GM19324 (cell line): ENCODE data around the gene HOXB13.

Experiments used
- ATAC-seq: cut with Tn5 transposase; IDR thresholded peaks from one replicate; pipeline ENCODE4 v1.9.1; 2021; ENCODE audit warnings: mild to moderate bottlenecking, moderate library complexity; ENCODE audit not compliant: unreplicated experiment, low FRiP score

Gene HOXB13

DNA sequence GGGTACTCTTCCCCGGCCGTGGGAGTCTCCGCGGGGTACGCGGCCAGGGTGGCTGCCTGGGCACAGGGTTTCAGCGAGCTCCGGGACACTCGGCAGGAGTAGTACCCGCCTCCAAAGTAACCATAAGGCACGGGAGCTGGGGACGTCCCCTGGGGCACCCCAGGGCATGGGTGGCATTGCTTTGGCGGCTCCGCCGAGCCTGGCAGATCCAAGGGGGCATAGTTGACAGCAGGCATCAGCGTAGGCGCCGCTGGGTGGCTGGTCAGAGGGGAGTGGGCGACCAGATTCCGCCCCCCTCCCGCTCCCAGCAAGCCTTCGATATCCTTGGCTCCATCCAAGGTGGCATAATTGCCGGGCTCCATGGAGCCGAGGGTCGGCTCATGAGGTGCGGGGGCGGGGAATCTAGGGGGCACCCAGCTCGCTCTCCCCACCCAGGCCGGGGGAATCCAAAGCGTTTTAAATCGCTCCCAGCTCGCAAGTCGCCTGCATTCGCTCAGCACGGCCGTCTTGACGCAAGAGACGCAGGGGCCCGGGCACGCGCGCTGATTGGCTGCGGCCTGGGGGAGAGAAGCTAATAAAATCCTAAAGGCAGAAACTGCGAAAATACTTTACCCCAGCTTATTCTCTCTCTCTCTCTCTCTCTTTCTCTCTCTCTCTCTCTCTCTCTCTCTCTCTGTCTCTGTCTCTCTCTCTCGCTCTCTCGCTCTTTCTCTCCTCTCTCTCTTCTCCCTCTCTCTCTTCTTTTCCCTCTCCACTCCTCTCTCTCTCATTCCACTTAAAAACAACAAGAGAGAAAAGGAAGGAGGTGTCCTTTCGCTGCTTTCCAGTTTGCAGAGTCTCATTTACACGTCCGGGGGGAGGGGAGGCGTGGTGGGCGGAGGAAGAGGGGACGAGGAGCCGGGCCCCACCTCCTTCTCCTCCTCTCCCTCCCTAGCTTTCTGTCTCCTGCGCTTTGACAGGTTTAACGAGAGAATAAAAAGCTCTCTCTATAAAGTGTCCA, at the start of gene HOXB13:
HOXB13 (minus strand) TSS at position 519 of the 1,000 bp plus-strand sequence; CDS start at position 362, 157 bp downstream.
- no peak for ATAC-seq

DNA sequence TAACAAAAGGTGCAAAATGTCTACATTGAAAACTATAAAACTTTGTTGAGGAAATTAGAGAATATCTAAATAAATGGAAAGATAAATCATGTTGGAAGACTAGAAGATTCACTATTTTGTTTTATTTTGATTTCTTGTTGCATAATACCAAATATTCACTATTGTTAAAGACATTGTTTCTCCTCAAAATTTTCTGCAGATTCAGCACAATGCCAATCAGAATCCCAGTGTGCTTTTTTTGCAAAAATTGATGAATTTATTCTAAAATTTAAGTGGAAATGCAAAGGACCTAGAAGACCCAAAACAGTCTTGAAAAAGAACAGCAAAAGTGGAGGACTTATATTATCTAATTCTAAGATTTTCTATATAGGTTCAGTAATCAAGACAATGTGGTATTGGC, 48.1 kb upstream of the HOXB13 start:
- ATAC-seq: no peak

DNA sequence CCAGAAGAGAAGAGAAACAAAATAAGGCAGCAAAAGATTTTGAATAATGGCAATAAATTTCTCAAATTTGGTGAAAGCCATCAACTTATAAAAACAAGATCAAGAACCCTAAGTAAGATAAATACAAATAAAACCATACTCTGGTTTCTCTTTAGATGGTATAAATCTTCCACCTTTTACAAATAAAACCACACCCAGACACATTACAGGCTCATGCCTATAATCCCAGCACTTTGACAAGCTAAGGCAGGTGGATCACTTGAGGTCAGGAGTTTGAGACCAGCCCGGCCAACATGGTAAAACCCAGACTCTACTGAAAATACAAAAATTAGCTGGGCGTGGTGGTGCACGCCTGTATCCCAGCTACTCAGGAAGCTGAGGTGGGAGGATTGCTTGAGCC, 44.7 kb upstream of the HOXB13 start:
- no peak for ATAC-seq

DNA sequence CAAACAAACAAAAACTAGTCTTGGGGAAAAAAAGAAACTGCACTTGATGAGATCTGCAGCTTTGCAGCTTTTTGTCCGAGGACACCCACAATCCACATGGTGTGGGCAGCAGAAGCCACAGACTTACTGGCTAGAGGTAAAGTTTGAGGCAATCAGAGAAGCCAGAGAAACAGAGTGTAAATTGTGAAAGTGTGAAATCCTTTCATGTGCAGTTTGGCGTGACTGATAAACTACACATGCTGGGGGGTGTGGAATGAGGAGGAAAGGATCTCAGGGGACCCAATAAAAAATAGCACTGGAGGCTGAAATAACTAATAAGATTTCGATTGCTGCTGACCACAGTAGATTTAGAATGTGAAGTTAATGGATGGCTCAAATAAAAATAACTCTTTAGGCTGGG, 42.4 kb upstream of the HOXB13 start:
- ATAC-seq: no peak

DNA sequence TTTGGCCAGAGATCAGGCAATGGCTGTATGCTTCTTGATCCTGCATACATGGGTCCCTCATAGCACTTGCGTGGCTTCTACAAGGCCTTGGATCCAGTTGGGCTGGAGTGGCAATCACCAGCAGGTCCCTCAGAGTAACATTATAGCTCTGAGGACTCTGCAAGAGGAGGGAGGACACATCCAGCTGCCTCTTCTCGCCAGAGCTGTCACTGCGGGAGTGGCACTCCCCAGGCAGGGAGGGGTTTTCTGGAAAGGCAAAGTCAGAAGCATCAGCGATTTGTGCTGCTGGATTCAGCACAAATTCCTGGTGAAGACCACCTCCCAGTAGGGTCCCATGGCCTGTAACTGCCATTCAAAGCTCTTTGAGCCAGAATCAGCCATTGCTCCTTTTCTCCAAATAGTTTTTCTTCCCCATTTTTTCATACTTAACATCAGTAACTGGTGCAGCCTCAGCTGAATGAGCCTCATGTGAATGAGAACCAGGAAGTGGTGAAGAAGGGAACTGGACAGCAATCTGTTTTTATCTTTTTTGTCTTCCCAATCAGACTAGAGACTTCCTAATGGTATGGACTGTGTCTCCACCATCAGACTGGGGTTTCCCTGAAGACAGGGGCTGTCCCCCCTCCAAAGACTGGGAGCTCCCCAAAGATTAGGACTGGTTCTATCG, 40.6 kb upstream of the HOXB13 start:
- no peak for ATAC-seq

DNA sequence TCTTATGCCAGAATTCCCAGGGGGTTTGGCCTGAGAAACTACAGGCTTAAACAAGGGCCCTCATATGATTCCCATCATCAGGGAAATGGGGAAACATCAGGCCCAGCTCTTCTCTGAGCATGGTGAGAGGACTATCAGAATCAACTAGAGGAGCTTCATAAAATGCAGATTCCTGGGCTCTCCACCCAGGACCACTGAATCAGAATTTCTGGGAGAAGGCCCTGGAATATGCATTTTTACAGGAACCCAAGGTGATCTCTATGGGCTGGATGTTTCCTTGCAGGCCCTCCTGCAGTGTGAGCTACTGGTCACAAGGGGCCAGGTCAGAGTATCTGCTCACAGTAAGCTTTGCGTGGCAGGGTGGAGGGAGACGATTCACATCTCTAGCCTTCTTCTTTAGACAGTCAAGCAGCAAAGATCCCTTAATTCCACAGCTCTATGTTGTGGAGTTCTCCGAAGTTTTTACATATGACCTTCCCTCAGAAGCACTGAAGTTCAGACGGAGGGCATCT, 38.8 kb upstream of the HOXB13 start:
- no peak for ATAC-seq

DNA sequence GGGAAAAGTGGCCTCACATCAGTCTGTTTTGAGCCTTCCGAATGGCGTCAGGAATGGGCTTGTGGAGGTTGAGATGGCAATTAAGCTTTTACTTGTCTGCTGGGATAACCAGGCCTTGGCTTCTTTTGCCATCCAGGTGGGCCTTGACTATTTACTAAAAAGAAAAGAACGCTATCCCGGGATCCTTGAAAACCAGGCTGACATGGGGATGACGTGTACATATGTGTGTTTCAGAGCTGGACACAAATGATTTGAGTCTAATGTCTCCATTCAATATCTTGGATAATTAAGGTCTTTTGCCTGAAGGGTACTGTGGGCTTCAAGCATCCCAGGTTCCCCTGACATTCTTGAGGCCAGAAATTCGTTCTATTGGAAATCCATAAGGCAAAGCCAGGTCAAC, 32.6 kb upstream of the HOXB13 start:
- no peak for ATAC-seq

DNA sequence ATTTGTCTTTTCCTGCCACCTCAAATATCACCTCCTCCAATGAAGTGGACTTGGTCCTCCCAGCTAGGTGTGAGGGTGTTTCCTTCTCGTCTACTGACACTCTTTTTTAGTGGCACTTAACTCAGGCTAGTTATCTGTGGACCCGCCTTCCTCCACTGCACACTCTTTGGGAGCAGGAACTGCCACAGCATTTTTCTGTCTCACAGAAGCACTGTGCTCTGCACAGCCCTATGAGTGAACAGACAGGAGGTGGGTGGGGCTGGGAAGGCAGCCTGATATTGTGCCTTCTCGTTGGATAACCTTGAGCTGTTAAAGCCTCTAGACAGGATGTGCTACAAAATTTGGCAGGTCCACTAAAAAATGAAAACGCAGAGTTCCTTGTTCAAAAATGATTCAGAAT, 31.9 kb upstream of the HOXB13 start:
- ATAC-seq: no peak

DNA sequence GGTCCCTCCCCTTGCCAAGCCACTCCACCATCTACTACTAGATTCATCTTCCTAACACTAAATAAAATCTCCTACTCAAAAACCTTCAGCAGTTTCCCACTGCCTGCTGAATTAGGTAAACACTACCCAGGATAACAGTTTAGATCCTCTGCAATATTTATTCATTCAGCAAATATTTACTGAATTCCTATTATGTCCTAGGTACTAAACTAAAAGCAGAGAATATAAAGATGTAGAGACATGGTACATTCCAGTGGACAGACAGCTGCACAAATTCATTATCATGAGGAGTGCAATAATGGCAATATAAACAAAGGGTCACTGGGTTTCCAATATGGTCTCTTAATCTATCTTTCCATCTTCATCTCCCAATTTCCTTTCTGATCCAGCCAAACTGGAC, 30.7 kb upstream of the HOXB13 start:
- ATAC-seq: no peak

DNA sequence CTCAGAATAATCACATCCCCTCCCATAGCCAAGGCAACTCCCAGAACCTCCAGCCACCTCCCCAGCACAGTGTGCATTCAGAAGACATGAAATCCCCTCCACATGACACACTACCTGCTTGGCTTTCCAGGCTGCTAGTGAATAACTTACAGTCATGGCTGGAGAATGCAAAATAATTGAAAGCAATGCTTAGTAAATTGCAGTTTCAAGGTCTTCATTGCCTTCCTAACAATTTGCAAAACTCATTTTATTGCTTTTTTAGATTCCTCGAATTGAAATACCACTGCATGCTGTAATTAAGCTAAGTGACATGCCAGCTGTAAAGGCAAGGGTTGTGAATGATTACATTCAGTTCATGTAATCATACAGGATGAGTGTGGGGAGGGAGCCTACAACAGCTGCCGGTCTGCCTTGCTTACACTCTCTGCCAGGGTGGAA, 29.0 kb upstream of the HOXB13 start:
- no peak for ATAC-seq

DNA sequence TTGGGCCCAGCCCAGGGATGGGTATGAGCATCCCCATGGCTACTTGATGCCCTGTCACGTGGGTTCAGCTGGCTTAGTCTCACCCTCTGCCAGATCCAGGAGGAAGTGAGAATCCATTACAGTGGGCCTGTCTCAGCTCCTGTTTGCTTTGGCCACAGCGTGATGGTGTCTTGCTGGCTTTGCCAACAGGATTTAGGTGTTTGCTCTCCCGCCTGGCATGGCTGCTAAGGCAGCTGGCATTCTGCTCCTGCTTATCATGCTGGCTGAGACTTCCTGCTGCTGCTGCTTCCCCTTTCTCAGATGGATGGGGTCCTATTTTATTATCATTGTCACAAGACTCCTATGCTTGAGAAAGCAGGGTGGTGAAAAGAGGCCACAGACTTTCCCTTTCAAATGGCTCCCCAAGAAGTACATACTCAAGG, 28.3 kb upstream of the HOXB13 start:
- no peak for ATAC-seq

DNA sequence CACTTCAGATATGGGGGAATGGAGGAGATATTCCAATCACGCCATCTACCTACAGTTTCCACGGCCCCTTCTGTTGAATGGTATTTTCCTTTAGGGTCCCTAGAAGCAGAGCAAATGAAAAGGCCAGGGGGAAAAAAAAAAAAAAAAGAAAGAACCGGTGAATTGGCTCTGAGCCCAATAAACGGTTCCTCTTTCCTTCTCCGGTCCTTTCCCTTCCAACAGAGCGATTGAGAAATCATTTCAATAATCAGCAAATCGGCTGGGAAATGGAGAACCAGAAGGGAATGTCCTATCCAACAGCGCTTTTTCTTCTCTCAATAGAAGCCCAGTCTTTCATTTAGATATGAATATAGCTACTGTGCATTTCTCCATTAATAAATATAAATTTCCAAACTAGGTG, 26.8 kb upstream of the HOXB13 start:
- ATAC-seq: no peak

DNA sequence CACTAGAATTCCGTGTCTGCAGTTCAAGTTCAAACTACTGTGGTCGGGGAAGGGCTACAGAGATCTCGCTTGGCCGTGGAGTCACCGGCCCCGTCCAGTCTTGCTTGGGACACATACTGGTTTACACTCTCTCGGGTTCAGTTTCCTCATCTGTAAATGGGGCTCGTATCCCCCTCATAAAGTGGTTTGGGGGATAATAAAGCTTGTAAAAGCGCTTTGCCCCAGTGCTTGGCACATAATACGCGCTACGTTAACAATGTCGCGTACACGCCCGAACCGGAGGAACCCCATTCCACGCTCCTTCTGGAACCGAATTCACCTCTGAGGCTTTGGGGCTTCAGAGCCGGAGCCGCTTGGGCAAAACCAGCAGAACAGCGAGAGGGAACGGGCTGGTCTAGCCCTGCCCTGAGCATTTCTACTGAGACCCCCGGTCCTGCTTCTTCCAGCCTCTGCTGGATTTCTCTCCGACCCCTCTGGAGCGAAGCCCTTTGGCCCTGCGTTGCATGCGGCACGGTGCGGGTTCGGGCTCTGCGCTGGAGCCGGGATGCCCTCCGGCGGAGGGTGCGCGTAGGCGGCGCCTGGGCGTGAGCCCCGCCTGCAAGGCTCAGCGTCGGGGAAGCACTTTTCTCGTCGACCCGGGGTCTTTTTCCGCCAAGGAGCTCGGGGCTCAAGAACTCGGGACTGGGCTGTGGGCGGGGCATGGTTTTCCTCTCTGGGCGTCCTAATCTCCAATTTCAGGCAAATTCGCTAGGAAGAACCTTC, 26.1 kb upstream of the HOXB13 start:
- no peak for ATAC-seq

DNA sequence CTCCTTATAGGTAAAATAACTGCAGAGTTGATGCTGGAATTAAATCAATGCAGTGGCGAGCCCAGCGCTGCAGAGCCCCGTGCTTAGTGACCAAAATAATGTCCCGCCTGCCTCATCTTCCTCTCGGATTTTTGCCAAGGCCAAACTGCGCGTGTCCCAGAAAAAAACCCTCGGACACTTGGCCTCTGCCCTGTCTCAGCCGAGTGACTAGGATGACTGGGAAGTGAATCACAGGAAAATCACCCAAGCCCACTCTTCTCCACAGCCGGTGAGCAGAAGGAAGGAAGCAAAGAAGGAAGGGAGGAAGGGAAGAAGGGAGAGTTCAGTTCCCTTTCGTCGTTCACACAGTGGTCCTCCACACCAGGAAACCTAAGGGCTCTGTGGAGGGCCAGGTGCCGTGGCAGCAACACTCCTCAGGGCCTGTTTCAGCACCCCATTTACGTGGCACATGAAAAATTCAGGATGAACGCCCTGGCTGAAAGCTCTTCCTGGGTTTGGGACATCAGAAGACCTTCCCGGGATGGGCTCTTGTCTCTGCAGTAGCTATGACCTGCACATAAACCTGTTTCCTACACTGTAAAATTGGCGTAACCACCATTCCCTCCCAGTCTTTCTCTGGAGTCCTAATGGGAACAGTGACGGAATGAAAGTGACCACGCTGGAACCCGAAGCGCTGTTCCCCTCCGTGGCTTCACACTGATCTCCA, 25.4 kb upstream of the HOXB13 start:
- no peak for ATAC-seq

DNA sequence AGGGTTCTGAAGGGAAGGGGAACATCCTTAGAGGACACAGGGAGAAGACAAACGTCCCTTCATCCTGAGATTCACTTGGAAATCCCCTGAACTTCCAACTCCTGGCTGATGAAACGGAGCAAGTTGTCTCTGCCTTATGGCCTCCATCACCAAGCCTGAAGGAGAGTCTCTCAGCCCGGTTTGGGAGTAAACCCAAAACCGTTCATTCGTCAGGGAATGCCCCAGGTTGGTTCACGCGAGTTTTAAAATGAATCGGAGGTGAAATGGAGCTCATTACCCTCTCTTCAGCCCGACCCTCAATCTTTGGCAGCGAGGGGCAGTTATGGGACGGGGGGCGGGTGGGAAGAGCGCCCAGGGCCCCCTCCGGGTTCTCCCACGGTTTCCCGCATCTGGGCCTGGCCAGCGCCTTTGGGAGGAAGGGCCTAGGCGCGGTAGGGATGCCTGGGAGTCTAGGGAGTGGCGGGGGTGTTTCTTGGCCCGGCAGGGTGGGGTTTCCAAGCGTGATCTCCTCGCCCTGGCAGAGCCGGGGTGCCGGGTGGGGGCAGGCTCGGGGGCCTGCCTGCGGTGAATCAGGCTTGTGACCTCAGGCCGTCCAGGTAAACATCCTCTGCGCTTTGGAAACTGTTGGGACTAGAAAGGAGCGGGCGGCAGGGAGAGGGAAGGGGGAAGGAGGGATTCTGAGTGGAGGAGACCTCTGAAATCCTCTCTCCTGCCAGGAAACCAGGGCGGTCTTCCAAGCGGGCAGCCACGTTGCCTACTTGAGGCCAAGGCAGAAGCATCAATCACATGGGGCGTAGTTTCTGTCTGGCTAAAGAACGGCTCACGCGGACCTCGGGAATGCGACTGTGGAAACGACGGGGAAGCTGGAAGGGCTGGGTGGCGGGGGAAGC, 24.1 kb upstream of the HOXB13 start:
- no peak for ATAC-seq

DNA sequence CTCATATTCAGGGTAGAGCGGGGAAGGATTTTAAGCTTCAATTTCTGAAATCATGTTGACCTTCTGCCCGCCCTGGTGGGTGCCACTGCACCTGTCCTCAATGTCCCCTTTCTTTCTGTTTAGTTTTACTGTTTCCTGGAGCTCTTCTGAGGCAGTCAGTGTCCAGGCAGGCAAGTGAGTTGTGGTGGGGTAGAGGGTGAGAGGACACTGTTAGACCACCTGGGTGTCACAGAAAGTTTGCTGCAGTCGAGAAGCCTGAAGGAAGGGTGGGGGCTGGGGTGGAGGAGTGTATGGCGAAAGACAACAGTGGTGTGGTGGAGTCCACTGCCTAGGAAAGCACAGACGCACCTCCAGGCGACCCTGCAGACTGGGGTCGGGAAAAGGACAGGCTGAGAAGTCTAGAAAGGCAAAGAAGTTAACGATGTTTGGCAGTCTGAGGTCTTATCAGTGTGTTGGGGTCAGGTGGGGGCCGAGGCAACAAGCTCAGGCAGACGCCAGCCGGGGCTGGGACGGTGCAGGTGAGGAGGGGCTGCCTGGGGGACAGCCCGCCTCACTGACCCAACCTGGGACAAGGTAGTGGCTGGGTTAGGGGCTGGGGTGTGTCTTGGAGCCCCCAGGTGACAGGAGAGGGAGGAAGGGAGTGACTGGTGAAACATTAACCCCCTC, 23.3 kb upstream of the HOXB13 start:
- no peak for ATAC-seq

DNA sequence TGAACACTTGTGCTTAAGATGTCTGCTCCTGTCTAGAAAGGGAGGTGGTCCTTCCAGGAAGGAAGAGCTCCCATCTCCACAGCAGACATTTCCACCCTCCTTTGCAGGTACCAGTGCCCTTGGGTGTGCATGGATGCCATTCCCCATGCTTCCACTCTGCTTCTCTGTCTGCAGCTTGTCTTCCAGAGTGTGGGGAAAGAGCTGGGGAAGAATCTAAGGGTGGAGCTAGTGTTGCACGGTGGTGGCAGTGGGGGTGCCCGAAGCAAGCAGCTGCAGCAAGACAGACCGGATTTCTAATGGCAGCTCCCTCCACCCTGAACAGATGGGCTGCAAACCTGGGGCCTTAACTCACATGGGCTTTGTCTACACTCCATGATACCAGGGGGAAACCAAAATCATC, 22.6 kb upstream of the HOXB13 start:
- ATAC-seq: no peak
